ENCODE measurements around the gene PPP4R1.

DNA sequence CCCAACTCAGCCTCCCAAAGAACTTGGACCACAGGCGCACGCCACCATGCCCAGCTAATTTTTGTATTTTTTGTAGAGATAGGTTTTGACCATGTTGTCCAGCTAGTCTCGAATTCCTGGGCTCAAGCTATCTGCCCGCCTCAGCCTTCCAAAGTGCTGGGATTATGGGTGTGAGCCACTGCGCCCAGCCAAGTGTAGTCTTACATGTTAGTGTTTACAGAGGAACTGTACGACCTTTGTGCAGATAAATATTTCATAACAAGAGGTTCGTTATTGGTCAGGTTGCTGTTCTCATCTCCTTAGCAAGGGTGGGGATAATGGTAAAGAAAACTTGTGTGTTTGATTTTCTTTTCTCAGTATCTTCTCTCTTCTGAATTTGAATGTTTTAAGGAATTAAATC is 92.6 kb downstream of the PPP4R1 start:
- TF ChIP-seq, protein P1, sequence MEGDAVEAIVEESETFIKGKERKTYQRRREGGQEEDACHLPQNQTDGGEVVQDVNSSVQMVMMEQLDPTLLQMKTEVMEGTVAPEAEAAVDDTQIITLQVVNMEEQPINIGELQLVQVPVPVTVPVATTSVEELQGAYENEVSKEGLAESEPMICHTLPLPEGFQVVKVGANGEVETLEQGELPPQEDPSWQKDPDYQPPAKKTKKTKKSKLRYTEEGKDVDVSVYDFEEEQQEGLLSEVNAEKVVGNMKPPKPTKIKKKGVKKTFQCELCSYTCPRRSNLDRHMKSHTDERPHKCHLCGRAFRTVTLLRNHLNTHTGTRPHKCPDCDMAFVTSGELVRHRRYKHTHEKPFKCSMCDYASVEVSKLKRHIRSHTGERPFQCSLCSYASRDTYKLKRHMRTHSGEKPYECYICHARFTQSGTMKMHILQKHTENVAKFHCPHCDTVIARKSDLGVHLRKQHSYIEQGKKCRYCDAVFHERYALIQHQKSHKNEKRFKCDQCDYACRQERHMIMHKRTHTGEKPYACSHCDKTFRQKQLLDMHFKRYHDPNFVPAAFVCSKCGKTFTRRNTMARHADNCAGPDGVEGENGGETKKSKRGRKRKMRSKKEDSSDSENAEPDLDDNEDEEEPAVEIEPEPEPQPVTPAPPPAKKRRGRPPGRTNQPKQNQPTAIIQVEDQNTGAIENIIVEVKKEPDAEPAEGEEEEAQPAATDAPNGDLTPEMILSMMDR (IDR thresholded peaks at IDR 0.05; ENCODE audit: insufficient read depth, low read length), result no peak
- TF ChIP-seq GABPA (IDR thresholded peaks at IDR 0.05; ENCODE audit: low read depth) (no peak), POLR2AphosphoS5 (IDR thresholded peaks at IDR 0.05; ENCODE audit: low read depth) (no peak)

Data from HL-60 (cell line).